OCI-LY1 (cell line): Measurements from ENCODE around the gene ANLN.

Experiments used
- H2AFZ ChIP-seq: fragments of 200-600 bp; sonication (generic), shearing (Covaris generic); 2 replicates; pipeline ENCODE4 v1.6.0; 2014; ENCODE audit warnings: antibody characterized with exemption, mild to moderate bottlenecking, low read length
- H3F3A ChIP-seq: fragments of 200-600 bp; sonication (generic), shearing (Covaris generic); 2 replicates; pipeline ENCODE4 v1.6.0; 2014; ENCODE audit warnings: mild to moderate bottlenecking, antibody characterized with exemption, low read length, moderate library complexity; ENCODE audit not compliant: insufficient read depth
- H3K27ac ChIP-seq: fragments of 200-600 bp; sonication (generic); 2 replicates; pipeline ENCODE4 v1.5.1; 2014; ENCODE audit warnings: low read length, mixed run types, mild to moderate bottlenecking, low read depth; ENCODE audit not compliant: poor library complexity, severe bottlenecking
- H3K27me3 ChIP-seq: fragments of 200-600 bp; sonication (generic); 2 replicates; pipeline ENCODE4 v1.6.0; 2014; ENCODE audit warnings: antibody characterized with exemption, mild to moderate bottlenecking, low read length, moderate library complexity; ENCODE audit not compliant: insufficient read depth
- H3K36me3 ChIP-seq: fragments of 200-600 bp; sonication (generic); 2 replicates; pipeline ENCODE4 v1.6.1; 2014; ENCODE audit warnings: mild to moderate bottlenecking, antibody characterized with exemption, low read length, moderate library complexity, mixed read lengths; ENCODE audit not compliant: insufficient read depth
- H3K4me1 ChIP-seq: fragments of 200-600 bp; sonication (generic); 2 replicates; pipeline ENCODE4 v1.5.1; 2014; ENCODE audit warnings: mild to moderate bottlenecking, low read length, moderate library complexity; ENCODE audit not compliant: insufficient read depth, severe bottlenecking
- H3K4me2 ChIP-seq: fragments of 200-600 bp; sonication (generic), shearing (Covaris generic); 2 replicates; pipeline ENCODE4 v1.6.1; 2014; ENCODE audit warnings: low read length
- H3K4me3 ChIP-seq: fragments of 200-600 bp; sonication (generic); 2 replicates; pipeline ENCODE4 v1.5.1; 2014; ENCODE audit warnings: low read length, low read depth, mild to moderate bottlenecking, mixed read lengths; ENCODE audit not compliant: poor library complexity, severe bottlenecking
- H3K79me2 ChIP-seq: fragments of 200-600 bp; shearing (Covaris generic); 2 replicates; pipeline ENCODE4 v1.6.1; 2016; ENCODE audit warnings: mixed run types, low read length, mixed read lengths; ENCODE audit not compliant: insufficient read depth
- H3K9ac ChIP-seq: fragments of 200-600 bp; sonication (generic), shearing (Covaris generic); 2 replicates; pipeline ENCODE4 v1.6.1; 2014; ENCODE audit warnings: mild to moderate bottlenecking, low read length, mixed read lengths
- H3K9me2 ChIP-seq: fragments of 200-600 bp; sonication (generic), shearing (Covaris generic); 2 replicates; pipeline ENCODE4 v1.6.1; 2014; ENCODE audit warnings: low read depth, mild to moderate bottlenecking, low read length, mixed read lengths
- H3K9me3 ChIP-seq: fragments of 200-600 bp; shearing (Covaris generic); 2 replicates; pipeline ENCODE4 v1.6.1; 2014; ENCODE audit warnings: low read length, mixed read lengths
- H4K20me1 ChIP-seq: fragments of 200-600 bp; sonication (generic), shearing (Covaris generic); 2 replicates; pipeline ENCODE4 v1.6.0; 2016; ENCODE audit warnings: mild to moderate bottlenecking, low read length; ENCODE audit not compliant: insufficient read depth
- EZH2 ChIP-seq: fragments of 200-600 bp; sonication (generic), shearing (Covaris generic); IDR thresholded peaks from 2 replicates; pipeline ENCODE4 v1.8.0; 2017; ENCODE audit warnings: borderline replicate concordance, mixed run types, mild to moderate bottlenecking, antibody characterized with exemption, low read length, moderate library complexity, mixed read lengths
- TF ChIP-seq, protein P1 (sequence below): fragments of 200-600 bp; sonication (generic), shearing (Covaris generic); IDR thresholded peaks from 2 replicates; pipeline ENCODE4 v1.5.1; 2017; ENCODE audit warnings: mild to moderate bottlenecking, antibody characterized with exemption, low read length, moderate library complexity, mixed read lengths

The ANLN gene

DNA sequence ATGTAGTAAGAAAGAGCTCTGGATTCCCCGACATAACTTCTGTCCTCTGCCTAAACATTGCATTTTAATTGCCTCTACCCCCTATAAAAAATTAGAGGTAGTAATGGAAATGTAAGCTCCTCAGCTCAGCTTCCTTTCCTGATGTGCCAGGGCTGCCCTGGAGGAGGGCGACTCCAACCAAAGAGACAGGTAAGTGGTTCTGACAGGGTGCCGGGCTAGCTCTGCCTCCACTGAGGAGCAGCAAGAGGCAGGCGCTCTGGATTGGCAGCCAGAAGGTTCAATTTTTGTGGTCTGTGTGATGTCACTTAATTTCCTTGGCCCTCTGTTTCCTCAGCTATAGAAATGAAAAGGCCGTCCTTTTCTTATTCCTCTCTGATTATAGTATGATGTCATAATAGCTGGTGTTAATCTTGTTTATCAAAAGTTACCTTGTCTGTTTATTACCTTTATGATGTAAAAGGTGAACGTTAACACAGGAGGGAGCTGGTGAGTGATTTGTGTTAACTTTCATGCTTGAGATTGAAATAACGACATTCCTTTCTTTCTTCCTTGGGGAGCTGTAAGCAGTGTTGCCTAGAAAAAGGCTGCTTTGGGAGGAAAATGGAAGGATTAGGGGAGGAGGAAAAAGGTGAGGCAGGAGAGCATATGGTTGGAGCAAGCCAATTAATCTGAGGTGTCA is 51.8 kb downstream of the ANLN start:
- no peaks in the 10 kb centered on the region for H3K4me1 ChIP-seq
- H4K20me1 ChIP-seq = no peaks in the 10 kb centered on the region
- no peaks in the 10 kb centered on the region for H3K9me3 ChIP-seq
- no peak overlapping the region for H2AFZ ChIP-seq
- no peak overlapping the region for H3K9ac ChIP-seq
- H3K4me3 ChIP-seq = no peak overlapping the region
- TF ChIP-seq EZH2 = no peak
- TF ChIP-seq, protein P1, sequence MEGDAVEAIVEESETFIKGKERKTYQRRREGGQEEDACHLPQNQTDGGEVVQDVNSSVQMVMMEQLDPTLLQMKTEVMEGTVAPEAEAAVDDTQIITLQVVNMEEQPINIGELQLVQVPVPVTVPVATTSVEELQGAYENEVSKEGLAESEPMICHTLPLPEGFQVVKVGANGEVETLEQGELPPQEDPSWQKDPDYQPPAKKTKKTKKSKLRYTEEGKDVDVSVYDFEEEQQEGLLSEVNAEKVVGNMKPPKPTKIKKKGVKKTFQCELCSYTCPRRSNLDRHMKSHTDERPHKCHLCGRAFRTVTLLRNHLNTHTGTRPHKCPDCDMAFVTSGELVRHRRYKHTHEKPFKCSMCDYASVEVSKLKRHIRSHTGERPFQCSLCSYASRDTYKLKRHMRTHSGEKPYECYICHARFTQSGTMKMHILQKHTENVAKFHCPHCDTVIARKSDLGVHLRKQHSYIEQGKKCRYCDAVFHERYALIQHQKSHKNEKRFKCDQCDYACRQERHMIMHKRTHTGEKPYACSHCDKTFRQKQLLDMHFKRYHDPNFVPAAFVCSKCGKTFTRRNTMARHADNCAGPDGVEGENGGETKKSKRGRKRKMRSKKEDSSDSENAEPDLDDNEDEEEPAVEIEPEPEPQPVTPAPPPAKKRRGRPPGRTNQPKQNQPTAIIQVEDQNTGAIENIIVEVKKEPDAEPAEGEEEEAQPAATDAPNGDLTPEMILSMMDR = no peak
- H3F3A ChIP-seq = 0 out of 2 replicates have a peak, but pooled peaks cover 3% of the 10 kb centered on the region
- no peaks in the 10 kb centered on the region for H3K79me2 ChIP-seq
- no peak overlapping the region for H3K27ac ChIP-seq
- H3K4me2 ChIP-seq = no peak overlapping the region
- peaks cover 79% of the 10 kb centered on the region for H3K36me3 ChIP-seq
- no peaks in the 10 kb centered on the region for H3K9me2 ChIP-seq
- H3K27me3 ChIP-seq = no peaks in the 10 kb centered on the region

DNA sequence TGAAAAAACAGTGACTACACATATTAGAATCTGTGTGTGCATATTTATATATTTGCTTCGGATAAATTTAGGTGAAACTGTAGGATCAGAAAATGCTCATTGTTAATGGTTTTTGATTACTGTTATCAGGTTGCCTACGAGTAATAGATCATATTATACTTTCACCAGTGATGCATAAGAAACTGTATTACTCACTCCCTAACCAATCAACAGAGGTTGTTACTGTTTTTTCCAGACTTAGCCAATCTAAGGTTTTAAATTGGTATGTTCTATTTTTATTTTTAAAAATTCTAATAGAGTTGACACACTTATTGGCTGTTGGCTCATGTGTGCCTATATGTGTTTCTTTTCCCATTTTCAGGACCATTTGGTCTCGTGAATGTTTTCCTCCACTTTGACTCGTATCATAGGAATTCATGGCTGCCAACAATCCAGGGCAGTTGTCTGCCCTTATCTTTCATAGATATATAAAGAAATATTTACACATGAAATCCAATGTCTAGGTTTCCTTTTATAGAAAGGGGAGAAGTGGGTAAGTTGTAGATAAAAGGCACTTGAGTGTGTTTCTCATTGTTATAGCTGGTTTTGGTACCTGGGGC is 59.2 kb downstream of the ANLN start:
- H3K27ac ChIP-seq = no peak overlapping the region
- no peak overlapping the region for H3K4me3 ChIP-seq
- no peaks in the 10 kb centered on the region for H4K20me1 ChIP-seq
- no peaks in the 10 kb centered on the region for H3K79me2 ChIP-seq
- peaks cover 94% of the 10 kb centered on the region for H3K36me3 ChIP-seq
- H3K9ac ChIP-seq = no peak overlapping the region
- no peak overlapping the region for H2AFZ ChIP-seq
- no peaks in the 10 kb centered on the region for H3K9me2 ChIP-seq
- H3F3A ChIP-seq = no peaks in the 10 kb centered on the region
- TF ChIP-seq, protein P1 = no peak
- TF ChIP-seq EZH2 = no peak
- no peaks in the 10 kb centered on the region for H3K4me1 ChIP-seq
- no peak overlapping the region for H3K4me2 ChIP-seq
- H3K27me3 ChIP-seq = no peaks in the 10 kb centered on the region
- no peaks in the 10 kb centered on the region for H3K9me3 ChIP-seq

DNA sequence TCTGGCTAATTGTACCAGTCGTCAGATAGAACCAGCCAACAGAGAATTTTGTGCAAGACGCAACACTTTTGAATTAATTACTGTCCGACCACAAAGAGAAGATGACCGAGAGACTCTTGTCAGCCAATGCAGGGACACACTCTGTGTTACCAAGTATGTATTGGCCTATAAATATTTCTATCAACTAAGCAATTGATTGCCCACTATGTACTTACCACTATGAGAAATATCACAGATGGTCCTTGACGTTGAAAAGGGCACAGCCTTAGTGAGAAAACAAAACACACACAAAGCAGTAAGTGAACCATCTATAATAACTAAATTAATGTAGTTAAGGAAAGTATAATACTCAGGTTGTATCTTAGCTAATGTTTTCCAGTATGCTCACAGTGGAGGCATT is 60.0 kb downstream of the ANLN start:
- no peaks in the 10 kb centered on the region for H3K9me2 ChIP-seq
- H3K27ac ChIP-seq = no peak overlapping the region
- H2AFZ ChIP-seq = no peak overlapping the region
- H3K4me3 ChIP-seq = no peak overlapping the region
- no peak overlapping the region for H3K4me2 ChIP-seq
- H3K27me3 ChIP-seq = no peaks in the 10 kb centered on the region
- TF ChIP-seq, protein P1 = no peak
- no peak for TF ChIP-seq EZH2
- H3K4me1 ChIP-seq = no peaks in the 10 kb centered on the region
- H3K9me3 ChIP-seq = no peaks in the 10 kb centered on the region
- no peaks in the 10 kb centered on the region for H4K20me1 ChIP-seq
- no peak overlapping the region for H3K9ac ChIP-seq
- H3F3A ChIP-seq = no peaks in the 10 kb centered on the region
- H3K36me3 ChIP-seq = peaks cover 94% of the 10 kb centered on the region
- no peaks in the 10 kb centered on the region for H3K79me2 ChIP-seq
